HEK293 (cell line): ENCODE results near the gene KCNMA1.

Source experiments
- CTCF ChIA-PET: fragments of 350-600 bp; formaldehyde crosslinking; extraction: SDS; loops from one replicate; lab custom pipeline; 2021; ENCODE audit warnings: antibody characterized with exemption; lab: Yijun Ruan, JAX
- POLR2A ChIA-PET: fragments of 300-600 bp; formaldehyde crosslinking; extraction: SDS; loops from one replicate; lab custom pipeline; 2020; ENCODE audit warnings: antibody characterized with exemption, inconsistent platforms; lab: Yijun Ruan, JAX
- H3K27ac ChIP-seq: fragments of 200-500 bp; sonication (Bioruptor generic); 2 replicates; pipeline ENCODE4 v1.5.1; 2014; ENCODE audit warnings: low read depth, low read length, control low read depth, inconsistent platforms; ENCODE audit errors: extremely low read depth
- H3K36me3 ChIP-seq, 2 experiments: fragments of 200-500 bp in 1 of 2; sonication (Bioruptor generic) in 1 of 2; 1 replicate in 1 of 2; 2 replicates in 1 of 2; pipeline ENCODE4 v1.5.1; 2014 to 2017; ENCODE audit warnings: inconsistent platforms in 2 of 2, low read length in 2 of 2; ENCODE audit not compliant: control insufficient read depth in 2 of 2, insufficient read depth in 1 of 2
- H3K4me1 ChIP-seq: fragments of 200-500 bp; sonication (Bioruptor generic); 2 replicates; pipeline ENCODE4 v1.5.1; 2014; ENCODE audit warnings: mild to moderate bottlenecking, low read length, inconsistent platforms; ENCODE audit not compliant: control insufficient read depth, insufficient read depth
- H3K4me3 ChIP-seq: 2 replicates; pipeline ENCODE4 v1.5.1; 2011; ENCODE audit warnings: low read depth, mild to moderate bottlenecking, control low read depth, low read length, moderate library complexity
- H3K9me3 ChIP-seq: fragments of 200-500 bp; sonication (Bioruptor generic); 2 replicates; pipeline ENCODE4 v1.5.1; 2014; ENCODE audit warnings: low read depth, low read length, inconsistent platforms; ENCODE audit not compliant: control insufficient read depth, insufficient read depth
- BCL6B ChIP-seq: fragments of 450-650 bp; formaldehyde crosslinking; IDR thresholded peaks from 2 replicates; pipeline ENCODE4 v1.5.1; 2017; ENCODE audit warnings: missing biosample characterization, missing genetic modification characterization
- GFI1B ChIP-seq: fragments of 450-650 bp; formaldehyde crosslinking; IDR thresholded peaks from 2 replicates; pipeline ENCODE4 v1.5.1; 2016; ENCODE audit warnings: missing biosample characterization, missing genetic modification characterization
- KLF7 ChIP-seq: fragments of 450-650 bp; formaldehyde crosslinking; IDR thresholded peaks from 2 replicates; pipeline ENCODE4 v1.5.1; 2016; ENCODE audit warnings: missing biosample characterization, missing genetic modification characterization, borderline replicate concordance
- MEIS1 ChIP-seq: sonication (generic); formaldehyde crosslinking; IDR thresholded peaks from 2 replicates; pipeline ENCODE4 v1.8.1; 2022; ENCODE audit warnings: missing genetic modification reagents, mild to moderate bottlenecking, borderline replicate concordance
- MZF1 ChIP-seq: fragments of 450-650 bp; formaldehyde crosslinking; IDR thresholded peaks from 2 replicates; pipeline ENCODE4 v1.5.1; 2017; ENCODE audit warnings: missing biosample characterization, missing genetic modification characterization, borderline replicate concordance
- OVOL3 ChIP-seq: fragments of 450-650 bp; formaldehyde crosslinking; IDR thresholded peaks from 2 replicates; pipeline ENCODE4 v1.5.1; 2016; ENCODE audit warnings: missing biosample characterization, missing genetic modification characterization
- PRDM6 ChIP-seq: fragments of 450-650 bp; formaldehyde crosslinking; IDR thresholded peaks from 2 replicates; pipeline ENCODE4 v1.5.1; 2017; ENCODE audit warnings: missing biosample characterization, missing genetic modification characterization
- ZBTB1 ChIP-seq: fragments of 450-650 bp; formaldehyde crosslinking; IDR thresholded peaks from 2 replicates; pipeline ENCODE4 v1.5.1; 2016; ENCODE audit warnings: missing biosample characterization, missing genetic modification characterization
- ZBTB10 ChIP-seq: fragments of 450-650 bp; formaldehyde crosslinking; IDR thresholded peaks from 2 replicates; pipeline ENCODE4 v1.5.1; 2016; ENCODE audit warnings: missing biosample characterization, missing genetic modification characterization
- ZBTB21 ChIP-seq: fragments of 450-650 bp; formaldehyde crosslinking; IDR thresholded peaks from 2 replicates; pipeline ENCODE4 v1.5.1; 2017; ENCODE audit warnings: missing biosample characterization, missing genetic modification characterization
- ZBTB26 ChIP-seq: fragments of 450-650 bp; formaldehyde crosslinking; optimal IDR thresholded peaks from 2 replicates; pipeline ENCODE3; 2016; ENCODE audit warnings: missing biosample characterization, mild to moderate bottlenecking, missing genetic modification characterization
- ZFP3 ChIP-seq: fragments of 450-650 bp; formaldehyde crosslinking; IDR thresholded peaks from 2 replicates; pipeline ENCODE4 v1.5.1; 2016; ENCODE audit warnings: low read depth, missing biosample characterization, missing genetic modification characterization
- ZIC2 ChIP-seq: fragments of 450-650 bp; formaldehyde crosslinking; IDR thresholded peaks from 2 replicates; pipeline ENCODE4 v1.5.1; 2016; ENCODE audit warnings: missing biosample characterization, missing genetic modification characterization
- ZNF112 ChIP-seq: fragments of 450-650 bp; formaldehyde crosslinking; IDR thresholded peaks from 2 replicates; pipeline ENCODE4 v1.5.0; 2017; ENCODE audit warnings: missing biosample characterization, missing genetic modification characterization
- ZNF114 ChIP-seq: fragments of 450-650 bp; formaldehyde crosslinking; IDR thresholded peaks from 2 replicates; pipeline ENCODE4 v1.5.0; 2017; ENCODE audit warnings: missing biosample characterization, missing genetic modification characterization
- ZNF24 ChIP-seq: fragments of 450-650 bp; formaldehyde crosslinking; IDR thresholded peaks from 2 replicates; pipeline ENCODE4 v1.5.1; 2016; ENCODE audit warnings: missing biosample characterization, missing genetic modification characterization
- ZNF398 ChIP-seq: fragments of 450-650 bp; formaldehyde crosslinking; IDR thresholded peaks from 2 replicates; pipeline ENCODE4 v1.5.1; 2017; ENCODE audit warnings: missing biosample characterization, missing genetic modification characterization
- ZNF423 ChIP-seq: fragments of 450-650 bp; formaldehyde crosslinking; IDR thresholded peaks from 2 replicates; pipeline ENCODE4 v1.5.1; 2016; ENCODE audit warnings: missing biosample characterization, missing genetic modification characterization
- ZNF549 ChIP-seq: fragments of 450-650 bp; IDR thresholded peaks from 2 replicates; pipeline ENCODE4 v1.5.1; 2018; ENCODE audit warnings: missing biosample characterization, missing genetic modification characterization, mild to moderate bottlenecking, inconsistent platforms, moderate library complexity
- ZNF677 ChIP-seq: fragments of 450-650 bp; IDR thresholded peaks from 2 replicates; pipeline ENCODE4 v1.5.0; 2018; ENCODE audit warnings: missing biosample characterization, mild to moderate bottlenecking, missing genetic modification characterization, moderate library complexity
- ZNF692 ChIP-seq: fragments of 450-650 bp; formaldehyde crosslinking; IDR thresholded peaks from 2 replicates; pipeline ENCODE4 v1.5.1; 2016; ENCODE audit warnings: missing biosample characterization, missing genetic modification characterization
- ZNF747 ChIP-seq: fragments of 450-650 bp; formaldehyde crosslinking; IDR thresholded peaks from 2 replicates; pipeline ENCODE4 v1.5.1; 2016; ENCODE audit warnings: missing biosample characterization, missing genetic modification characterization
- ZNF776 ChIP-seq: fragments of 450-650 bp; formaldehyde crosslinking; IDR thresholded peaks from 2 replicates; pipeline ENCODE4 v1.5.0; 2017; ENCODE audit warnings: missing biosample characterization, missing genetic modification characterization, borderline replicate concordance
- ZSCAN4 ChIP-seq: fragments of 450-650 bp; formaldehyde crosslinking; IDR thresholded peaks from 2 replicates; pipeline ENCODE4 v1.5.1; 2017; ENCODE audit warnings: missing biosample characterization, missing genetic modification characterization

Gene KCNMA1

GRCh38 chr10:77461636-77462296 lies 175.8 kb downstream of the KCNMA1 start (continued):
- TF ChIP-seq ZSCAN4 (peak; percentile 99), ZIC2 (tag by site-specific recombination) (no peak), ZNF423 (no peak), MEIS1 (CRISPR knock-in tag) (no peak), MZF1 (tag by site-specific recombination) (no peak), ZNF692 (tag by site-specific recombination) (no peak), ZBTB21 (no peak), ZBTB10 (tag by site-specific recombination) (0 out of 2 replicates have a peak, but pooled peaks have one; percentile 26), ZBTB1 (tag by site-specific recombination) (no peak)

GRCh38 chr10:77459905-77460304 lies 177.7 kb downstream of the KCNMA1 start:
- ChIA-PET POLR2A (no interaction called here), CTCF (interaction anchor here (0.7 to 0.9 kb wide), 2 partner anchors 172 to 183 kb away, joined by 3 read pairs; no protein-coding TSS in a partner anchor)
- H3K4me3 ChIP-seq: no peak overlapping the region
- H3K4me1 ChIP-seq: no peaks in the 10 kb centered on the region
- H3K36me3 ChIP-seq: no peaks in the 10 kb centered on the region
- H3K27ac ChIP-seq: no peak overlapping the region
- H3K9me3 ChIP-seq: no peaks in the 10 kb centered on the region
- no peak for TF ChIP-seq PRDM6 (tag by site-specific recombination)
- no peak for TF ChIP-seq ZNF24 (tag by site-specific recombination)
- TF ChIP-seq MEIS1 (CRISPR knock-in tag): no peak
- no peak for TF ChIP-seq ZNF112 (tag by site-specific recombination)
- no peak for TF ChIP-seq ZNF398
- TF ChIP-seq ZNF677 (tag by site-specific recombination): no peak
- TF ChIP-seq ZNF747 (tag by site-specific recombination): no peak
- TF ChIP-seq OVOL3 (tag by site-specific recombination): no peak
- TF ChIP-seq ZBTB26 (tag by site-specific recombination): no peak
- TF ChIP-seq ZNF114 (tag by site-specific recombination): no peak
- no peak for TF ChIP-seq KLF7 (tag by site-specific recombination)
- TF ChIP-seq ZFP3 (tag by site-specific recombination): no peak
- no peak for TF ChIP-seq ZNF776
- no peak for TF ChIP-seq BCL6B (tag by site-specific recombination)
- no peak for TF ChIP-seq ZNF549
- no peak for TF ChIP-seq GFI1B
